Panc1 (cell line): ENCODE measurements around the gene SNX27.

Source experiments
- POLR2AphosphoS5 ChIP-seq: IDR thresholded peaks from 2 replicates; pipeline ENCODE4 v1.6.1; 2012; ENCODE audit warnings: mild to moderate bottlenecking, low read depth, low read length, moderate library complexity
- SIN3A ChIP-seq: IDR thresholded peaks from 2 replicates; pipeline ENCODE4 v1.6.1; 2012; ENCODE audit warnings: low read depth, mild to moderate bottlenecking, low read length, moderate library complexity, borderline replicate concordance; ENCODE audit not compliant: insufficient read depth
- TF ChIP-seq, protein P1 (sequence below): fragments of 450-650 bp; IDR thresholded peaks from 2 replicates; pipeline ENCODE4 v1.5.1; 2017; ENCODE audit warnings: mild to moderate bottlenecking
- TF ChIP-seq, protein P2 (sequence below), 2 experiments: IDR thresholded peaks; 2 replicates each; pipeline ENCODE4 v1.6.1; 2011 to 2012; ENCODE audit warnings: low read depth in 2 of 2, control low read depth in 1 of 2, low read length in 1 of 2, mild to moderate bottlenecking in 1 of 2, moderate library complexity in 1 of 2; ENCODE audit not compliant: insufficient read depth in 1 of 2

DNA sequence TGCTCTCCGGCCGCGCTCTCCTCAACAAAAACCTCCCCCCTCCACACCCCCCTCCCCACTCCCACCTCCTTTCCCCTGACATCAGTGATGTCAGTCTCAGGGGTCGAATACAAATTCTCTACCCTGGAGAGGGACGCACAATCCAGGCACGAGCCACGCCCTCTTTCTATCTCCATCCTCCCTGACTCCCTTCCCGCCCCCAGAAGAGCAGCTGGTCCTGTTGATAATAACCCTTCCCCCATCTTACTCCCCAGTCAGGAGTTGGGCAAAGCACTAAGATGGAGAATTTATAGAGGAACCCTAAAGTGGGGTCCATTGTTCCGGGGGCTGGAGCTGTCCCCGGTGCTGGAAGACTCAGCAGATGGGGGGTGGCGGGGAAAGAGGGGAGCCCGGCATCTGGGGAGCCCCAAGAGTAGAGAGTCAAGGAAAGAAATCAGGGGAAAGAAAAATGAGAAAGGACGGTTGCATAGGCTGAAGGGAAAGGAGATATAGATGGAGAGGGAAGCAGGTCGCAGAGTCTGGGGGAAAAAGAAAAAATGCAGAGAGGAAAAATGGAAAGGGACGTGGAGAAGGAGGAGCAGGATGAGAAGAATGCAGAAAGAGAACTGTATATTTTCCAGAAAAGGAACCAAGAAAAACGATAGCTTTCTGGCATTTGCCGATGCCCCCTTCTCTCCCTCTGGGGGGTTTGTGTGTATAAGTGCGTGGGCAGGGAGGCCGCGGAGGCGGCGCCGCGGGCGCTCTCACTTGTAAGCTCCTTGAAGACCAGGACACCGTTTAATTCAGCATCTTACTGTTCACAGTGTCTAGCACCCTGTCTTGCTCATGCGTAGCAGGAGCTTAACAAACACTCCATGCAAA lies 105.2 kb downstream of the SNX27 start, which contains the start of gene CELF3:
- TF ChIP-seq SIN3A = no peak
- TF ChIP-seq, protein P1, sequence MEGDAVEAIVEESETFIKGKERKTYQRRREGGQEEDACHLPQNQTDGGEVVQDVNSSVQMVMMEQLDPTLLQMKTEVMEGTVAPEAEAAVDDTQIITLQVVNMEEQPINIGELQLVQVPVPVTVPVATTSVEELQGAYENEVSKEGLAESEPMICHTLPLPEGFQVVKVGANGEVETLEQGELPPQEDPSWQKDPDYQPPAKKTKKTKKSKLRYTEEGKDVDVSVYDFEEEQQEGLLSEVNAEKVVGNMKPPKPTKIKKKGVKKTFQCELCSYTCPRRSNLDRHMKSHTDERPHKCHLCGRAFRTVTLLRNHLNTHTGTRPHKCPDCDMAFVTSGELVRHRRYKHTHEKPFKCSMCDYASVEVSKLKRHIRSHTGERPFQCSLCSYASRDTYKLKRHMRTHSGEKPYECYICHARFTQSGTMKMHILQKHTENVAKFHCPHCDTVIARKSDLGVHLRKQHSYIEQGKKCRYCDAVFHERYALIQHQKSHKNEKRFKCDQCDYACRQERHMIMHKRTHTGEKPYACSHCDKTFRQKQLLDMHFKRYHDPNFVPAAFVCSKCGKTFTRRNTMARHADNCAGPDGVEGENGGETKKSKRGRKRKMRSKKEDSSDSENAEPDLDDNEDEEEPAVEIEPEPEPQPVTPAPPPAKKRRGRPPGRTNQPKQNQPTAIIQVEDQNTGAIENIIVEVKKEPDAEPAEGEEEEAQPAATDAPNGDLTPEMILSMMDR = no peak
- TF ChIP-seq, protein P2, sequence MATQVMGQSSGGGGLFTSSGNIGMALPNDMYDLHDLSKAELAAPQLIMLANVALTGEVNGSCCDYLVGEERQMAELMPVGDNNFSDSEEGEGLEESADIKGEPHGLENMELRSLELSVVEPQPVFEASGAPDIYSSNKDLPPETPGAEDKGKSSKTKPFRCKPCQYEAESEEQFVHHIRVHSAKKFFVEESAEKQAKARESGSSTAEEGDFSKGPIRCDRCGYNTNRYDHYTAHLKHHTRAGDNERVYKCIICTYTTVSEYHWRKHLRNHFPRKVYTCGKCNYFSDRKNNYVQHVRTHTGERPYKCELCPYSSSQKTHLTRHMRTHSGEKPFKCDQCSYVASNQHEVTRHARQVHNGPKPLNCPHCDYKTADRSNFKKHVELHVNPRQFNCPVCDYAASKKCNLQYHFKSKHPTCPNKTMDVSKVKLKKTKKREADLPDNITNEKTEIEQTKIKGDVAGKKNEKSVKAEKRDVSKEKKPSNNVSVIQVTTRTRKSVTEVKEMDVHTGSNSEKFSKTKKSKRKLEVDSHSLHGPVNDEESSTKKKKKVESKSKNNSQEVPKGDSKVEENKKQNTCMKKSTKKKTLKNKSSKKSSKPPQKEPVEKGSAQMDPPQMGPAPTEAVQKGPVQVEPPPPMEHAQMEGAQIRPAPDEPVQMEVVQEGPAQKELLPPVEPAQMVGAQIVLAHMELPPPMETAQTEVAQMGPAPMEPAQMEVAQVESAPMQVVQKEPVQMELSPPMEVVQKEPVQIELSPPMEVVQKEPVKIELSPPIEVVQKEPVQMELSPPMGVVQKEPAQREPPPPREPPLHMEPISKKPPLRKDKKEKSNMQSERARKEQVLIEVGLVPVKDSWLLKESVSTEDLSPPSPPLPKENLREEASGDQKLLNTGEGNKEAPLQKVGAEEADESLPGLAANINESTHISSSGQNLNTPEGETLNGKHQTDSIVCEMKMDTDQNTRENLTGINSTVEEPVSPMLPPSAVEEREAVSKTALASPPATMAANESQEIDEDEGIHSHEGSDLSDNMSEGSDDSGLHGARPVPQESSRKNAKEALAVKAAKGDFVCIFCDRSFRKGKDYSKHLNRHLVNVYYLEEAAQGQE (IDR thresholded peaks at IDR 0.05; ENCODE audit: insufficient read depth in 1 of 2, low read depth in 2 of 2, low read length in 1 of 2) = peak; percentile 78 to 86
- no peak for TF ChIP-seq POLR2AphosphoS5
